GM19099 (cell line): ENCODE measurements around the gene KCNAB1.

Experiments used
- POLR2A ChIP-seq: IDR thresholded peaks from 3 replicates; pipeline ENCODE4 v1.6.1; 2011; ENCODE audit warnings: low read depth; ENCODE audit not compliant: insufficient read length; ENCODE audit errors: extremely low read depth

Gene KCNAB1

GRCh38 chr3:156285626-156286025 is 165.2 kb downstream of the KCNAB1 start:
- no peak for TF ChIP-seq POLR2A

GRCh38 chr3:156290924-156291271 is 170.5 kb downstream of the KCNAB1 start:
- TF ChIP-seq POLR2A: no peak

GRCh38 chr3:156291272-156292123 is 171.1 kb downstream of the KCNAB1 start:
- no peak for TF ChIP-seq POLR2A

GRCh38 chr3:156293566-156293965 is 173.2 kb downstream of the KCNAB1 start:
- TF ChIP-seq POLR2A: no peak

- TF ChIP-seq POLR2A: no peak
Measured at GRCh38 chr3:156297582-156297981, 177.2 kb downstream of the KCNAB1 start.

- TF ChIP-seq POLR2A: no peak
Measured at GRCh38 chr3:156298014-156298413, 177.6 kb downstream of the KCNAB1 start.

GRCh38 chr3:156298938-156299337 is 178.6 kb downstream of the KCNAB1 start:
- TF ChIP-seq POLR2A: no peak

GRCh38 chr3:156299569-156299968 is 179.2 kb downstream of the KCNAB1 start:
- TF ChIP-seq POLR2A: no peak

GRCh38 chr3:156300371-156300770 is 180.0 kb downstream of the KCNAB1 start:
- no peak for TF ChIP-seq POLR2A

- no peak for TF ChIP-seq POLR2A
Measured at GRCh38 chr3:156300929-156301840, 180.8 kb downstream of the KCNAB1 start.

- no peak for TF ChIP-seq POLR2A
Measured at GRCh38 chr3:156303001-156303707, 182.8 kb downstream of the KCNAB1 start.

- no peak for TF ChIP-seq POLR2A
Measured at GRCh38 chr3:156304406-156304805, 184.0 kb downstream of the KCNAB1 start.

GRCh38 chr3:156305672-156306071 is 185.3 kb downstream of the KCNAB1 start:
- no peak for TF ChIP-seq POLR2A

- no peak for TF ChIP-seq POLR2A
Measured at GRCh38 chr3:156307704-156308103, 187.3 kb downstream of the KCNAB1 start.

GRCh38 chr3:156311431-156311830 is 191.1 kb downstream of the KCNAB1 start:
- TF ChIP-seq POLR2A: no peak

- TF ChIP-seq POLR2A: no peak
Measured at GRCh38 chr3:156311930-156312329, 191.6 kb downstream of the KCNAB1 start.

- no peak for TF ChIP-seq POLR2A
Measured at GRCh38 chr3:156316076-156316475, 195.7 kb downstream of the KCNAB1 start.
